Measurements from ENCODE around the gene SURF2. TPM values are rescaled to one million over a fixed set of nuclear protein-coding genes. Genes with fewer than 3 reads are reported as not detected.
A peak's percentile ranks its signal among the peaks of the same experiment; 100 is the strongest.
"Not testable (repeated sequence)": the region's sequence is repeated elsewhere in the genome, so short reads cannot be mapped to it uniquely, and the experiment has no call there.

The SURF2 gene
- total RNA-seq, 1 experiment from 2014 or later: 103 TPM

DNA sequence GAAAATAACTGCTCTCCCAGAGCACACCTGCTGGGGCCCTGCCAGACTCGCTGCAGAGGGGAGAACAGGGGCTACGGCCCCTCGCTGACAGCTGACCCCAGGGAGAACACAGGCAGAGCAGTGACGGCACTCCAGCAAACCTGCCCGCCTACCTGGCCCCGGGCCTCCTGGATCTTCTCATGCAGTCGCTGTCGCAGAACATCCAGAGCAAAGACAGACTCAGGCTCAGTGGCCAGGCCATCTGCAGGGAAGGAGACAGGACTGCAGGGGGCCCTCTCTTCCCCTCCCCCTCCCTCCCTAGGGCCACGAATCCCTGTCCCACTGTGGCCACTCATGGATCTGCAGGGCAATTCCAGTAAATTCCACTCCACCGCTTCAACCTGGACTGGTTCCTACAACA, 22.8 kb upstream of the SURF2 start:
- H3K79me2 ChIP-seq (ENCODE audit: low read length): peaks cover 27% of the 10 kb centered on the region
- no peaks in the 10 kb centered on the region for H3K27me3 ChIP-seq (ENCODE audit: low read length)
- H3K9me3 ChIP-seq (ENCODE audit: low read length): no peaks in the 10 kb centered on the region
- intact Hi-C loops (cut with micrococcal nuclease): no loop called here
- no peaks in the 10 kb centered on the region for H3K9me2 ChIP-seq (replicated peaks; ENCODE audit: low read length)
- POLR2A ChIA-PET (ENCODE audit: unreplicated experiment): no interaction called here
- H3F3A ChIP-seq (ENCODE audit: low read length, unreplicated experiment): no peaks in the 10 kb centered on the region
- CTCF ChIA-PET: no interaction called here
- DNase-seq (no peak), ATAC-seq (no peak)
- H3K4me2 ChIP-seq (ENCODE audit: low read length): no peak overlapping the region
- H3K4me1 ChIP-seq (ENCODE audit: insufficient read depth, low read length): peaks cover 17% of the 10 kb centered on the region
- TF ChIP-seq, protein P1, sequence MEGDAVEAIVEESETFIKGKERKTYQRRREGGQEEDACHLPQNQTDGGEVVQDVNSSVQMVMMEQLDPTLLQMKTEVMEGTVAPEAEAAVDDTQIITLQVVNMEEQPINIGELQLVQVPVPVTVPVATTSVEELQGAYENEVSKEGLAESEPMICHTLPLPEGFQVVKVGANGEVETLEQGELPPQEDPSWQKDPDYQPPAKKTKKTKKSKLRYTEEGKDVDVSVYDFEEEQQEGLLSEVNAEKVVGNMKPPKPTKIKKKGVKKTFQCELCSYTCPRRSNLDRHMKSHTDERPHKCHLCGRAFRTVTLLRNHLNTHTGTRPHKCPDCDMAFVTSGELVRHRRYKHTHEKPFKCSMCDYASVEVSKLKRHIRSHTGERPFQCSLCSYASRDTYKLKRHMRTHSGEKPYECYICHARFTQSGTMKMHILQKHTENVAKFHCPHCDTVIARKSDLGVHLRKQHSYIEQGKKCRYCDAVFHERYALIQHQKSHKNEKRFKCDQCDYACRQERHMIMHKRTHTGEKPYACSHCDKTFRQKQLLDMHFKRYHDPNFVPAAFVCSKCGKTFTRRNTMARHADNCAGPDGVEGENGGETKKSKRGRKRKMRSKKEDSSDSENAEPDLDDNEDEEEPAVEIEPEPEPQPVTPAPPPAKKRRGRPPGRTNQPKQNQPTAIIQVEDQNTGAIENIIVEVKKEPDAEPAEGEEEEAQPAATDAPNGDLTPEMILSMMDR (conservative IDR thresholded peaks at IDR 0.05; ENCODE audit: low read depth, low read length): no peak
- TF ChIP-seq EZH2phosphoT487 (IDR thresholded peaks at IDR 0.05; ENCODE audit: borderline replicate concordance, low read length): no peak
- TF ChIP-seq EZH2 (IDR thresholded peaks at IDR 0.05; ENCODE audit: low read length, unreplicated experiment): no peak
- no peak overlapping the region for H3K9ac ChIP-seq (ENCODE audit: low read length)
- peaks cover 23% of the 10 kb centered on the region for H3K36me3 ChIP-seq (ENCODE audit: low read depth, low read length)
- H2AFZ ChIP-seq (ENCODE audit: low read length): no peak overlapping the region
- H3K4me3 ChIP-seq (ENCODE audit: low read length): no peak overlapping the region
- no peak overlapping the region for H3K27ac ChIP-seq (ENCODE audit: low read length)
- no peaks in the 10 kb centered on the region for H4K20me1 ChIP-seq (ENCODE audit: low read length)
- BruUV-seq (replicated peaks): no TSS peak

- Histone ChIP-seq H3K27me3 (ENCODE audit: low read length) (no peaks in the 10 kb centered on the region), H3K4me2 (ENCODE audit: low read length) (peak overlapping the region; percentile 90), H3K9me2 (replicated peaks; ENCODE audit: low read length) (no peaks in the 10 kb centered on the region), H3K9ac (ENCODE audit: low read length) (peak overlapping the region; percentile 94; the same call in 1 of the 2 replicates), H4K20me1 (ENCODE audit: low read length) (no peaks in the 10 kb centered on the region), H3K4me1 (ENCODE audit: insufficient read depth, low read length) (peaks cover 17% of the 10 kb centered on the region), H3K9me3 (ENCODE audit: low read length) (no peaks in the 10 kb centered on the region), H3K79me2 (ENCODE audit: low read length) (peaks cover 27% of the 10 kb centered on the region), H3K36me3 (ENCODE audit: low read depth, low read length) (peaks cover 23% of the 10 kb centered on the region), H2AFZ (ENCODE audit: low read length) (no peak overlapping the region), H3K27ac (ENCODE audit: low read length) (no peak overlapping the region), H3K4me3 (ENCODE audit: low read length) (peak overlapping the region; percentile 99; the same call in 1 of the 2 replicates), H3F3A (ENCODE audit: low read length, unreplicated experiment) (no peaks in the 10 kb centered on the region)
- peak; percentile 28 for DNase-seq
- TF ChIP-seq EZH2 (IDR thresholded peaks at IDR 0.05; ENCODE audit: low read length, unreplicated experiment): no peak
- TF ChIP-seq EZH2phosphoT487 (IDR thresholded peaks at IDR 0.05; ENCODE audit: borderline replicate concordance, low read length): no peak
- TF ChIP-seq, protein P1 (conservative IDR thresholded peaks at IDR 0.05; ENCODE audit: low read depth, low read length): no peak
- BruUV-seq (replicated peaks): no TSS peak
- CTCF ChIA-PET: no interaction called here
- POLR2A ChIA-PET (ENCODE audit: unreplicated experiment): no interaction called here
- intact Hi-C loops (cut with micrococcal nuclease): no loop called here
- no peak for ATAC-seq
These were observed 22.2 kb upstream of the SURF2 start for GRCh38 chr9:133334161-133334560.

GRCh38 chr9:133334888-133335287, 21.5 kb upstream of the SURF2 start:
- H3K27me3 ChIP-seq (ENCODE audit: low read length); intact Hi-C loops (cut with micrococcal nuclease); H2AFZ ChIP-seq (ENCODE audit: low read length); H3K27ac ChIP-seq (ENCODE audit: low read length); POLR2A ChIA-PET (ENCODE audit: unreplicated experiment); H3F3A ChIP-seq (ENCODE audit: low read length, unreplicated experiment); CTCF ChIA-PET; H3K9me2 ChIP-seq (replicated peaks; ENCODE audit: low read length); DNase-seq; H4K20me1 ChIP-seq (ENCODE audit: low read length); ATAC-seq; H3K9me3 ChIP-seq (ENCODE audit: low read length); BruUV-seq (replicated peaks): not testable (repeated sequence)
- Histone ChIP-seq H3K4me3 (ENCODE audit: low read length) (peak overlapping the region; percentile 99), H3K4me2 (ENCODE audit: low read length) (peak overlapping the region; percentile 90), H3K79me2 (ENCODE audit: low read length) (peaks cover 27% of the 10 kb centered on the region), H3K36me3 (ENCODE audit: low read depth, low read length) (peaks cover 23% of the 10 kb centered on the region), H3K4me1 (ENCODE audit: insufficient read depth, low read length) (peaks cover 17% of the 10 kb centered on the region), H3K9ac (ENCODE audit: low read length) (peak overlapping the region; percentile 94)
